DMS53 treated with DMSO at 0.1 percent for 48 hours (cell line): ENCODE results near the gene DLX2.
"Not testable (repeated sequence)": the region's sequence is repeated elsewhere in the genome, so short reads cannot be mapped to it uniquely, and the experiment has no call there.

ENCODE experiments used
- DNase-seq: peaks from one replicate; lab custom pipeline; 2025; ENCODE audit not compliant: unreplicated experiment; lab: John Stamatoyannopoulos, UW

DLX2 gene

DNA sequence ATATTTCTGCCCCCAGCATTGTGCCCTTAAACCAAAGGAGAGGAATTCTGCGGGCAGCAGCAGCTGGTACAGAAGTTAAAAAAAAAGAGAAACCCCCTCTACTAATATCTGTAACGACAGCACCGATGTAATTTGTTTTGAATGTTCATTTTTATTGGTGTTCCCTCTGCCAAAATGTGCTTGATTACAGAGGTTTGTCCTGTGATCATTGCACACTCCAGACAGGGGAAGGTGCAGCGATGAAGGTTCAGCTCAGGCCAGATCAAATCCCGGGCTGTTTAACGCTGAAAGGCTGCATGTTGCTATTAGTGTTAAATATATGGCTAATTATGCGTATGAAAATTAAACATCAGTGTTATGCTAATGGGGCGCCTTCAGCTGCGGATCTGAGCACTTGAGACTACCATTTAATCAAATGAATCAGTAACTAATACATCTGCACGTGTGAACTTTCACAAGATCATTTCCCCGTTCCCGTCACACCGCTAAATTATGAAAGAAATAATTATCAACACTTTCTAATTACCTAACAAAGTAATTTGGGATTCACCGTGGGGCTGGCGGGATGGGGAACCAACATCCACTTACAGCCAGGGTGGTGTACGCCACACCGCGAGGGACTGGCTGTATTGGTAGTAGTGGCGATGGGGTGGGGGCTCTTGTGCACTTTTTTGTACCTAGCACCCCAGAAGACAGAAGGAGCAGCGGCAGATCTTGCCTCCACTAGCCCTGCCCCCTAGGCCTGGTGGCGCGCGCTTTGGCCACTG is 18.9 kb downstream of the DLX2 start:
- DNase-seq = no peak

DNA sequence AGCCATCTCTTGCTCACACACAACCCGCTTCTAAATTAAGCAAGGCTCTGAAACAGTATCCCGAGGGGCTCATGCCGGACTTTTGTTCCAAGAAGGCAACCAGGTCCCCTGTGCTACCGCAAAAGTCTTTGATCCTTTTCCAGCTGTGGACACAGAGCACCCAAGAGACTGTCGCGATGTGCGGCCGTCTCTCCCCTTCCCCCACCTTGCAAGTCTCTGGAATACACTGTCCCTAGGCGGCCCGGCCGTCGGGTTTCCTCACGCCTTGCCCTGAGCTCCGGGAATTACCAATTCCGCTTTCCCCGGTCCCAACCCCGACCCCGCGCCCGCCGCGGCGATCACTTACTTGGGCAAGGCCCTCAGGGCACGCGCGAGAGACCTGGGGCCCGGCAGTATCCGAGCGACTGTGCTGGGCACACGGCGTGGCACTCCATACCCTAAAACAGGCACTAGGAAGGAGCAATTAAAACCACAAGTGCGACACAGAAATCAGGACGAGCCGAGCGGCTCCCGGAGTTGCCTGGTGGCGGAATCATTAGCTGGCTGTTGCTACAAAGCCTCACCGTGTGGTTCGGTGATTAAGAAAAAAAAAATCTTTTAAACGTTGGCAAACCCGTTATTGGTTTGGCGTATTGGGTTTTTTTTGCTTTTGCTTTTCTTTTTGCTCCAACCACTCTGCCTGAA is 19.6 kb downstream of the DLX2 start:
- no peak for DNase-seq

DNA sequence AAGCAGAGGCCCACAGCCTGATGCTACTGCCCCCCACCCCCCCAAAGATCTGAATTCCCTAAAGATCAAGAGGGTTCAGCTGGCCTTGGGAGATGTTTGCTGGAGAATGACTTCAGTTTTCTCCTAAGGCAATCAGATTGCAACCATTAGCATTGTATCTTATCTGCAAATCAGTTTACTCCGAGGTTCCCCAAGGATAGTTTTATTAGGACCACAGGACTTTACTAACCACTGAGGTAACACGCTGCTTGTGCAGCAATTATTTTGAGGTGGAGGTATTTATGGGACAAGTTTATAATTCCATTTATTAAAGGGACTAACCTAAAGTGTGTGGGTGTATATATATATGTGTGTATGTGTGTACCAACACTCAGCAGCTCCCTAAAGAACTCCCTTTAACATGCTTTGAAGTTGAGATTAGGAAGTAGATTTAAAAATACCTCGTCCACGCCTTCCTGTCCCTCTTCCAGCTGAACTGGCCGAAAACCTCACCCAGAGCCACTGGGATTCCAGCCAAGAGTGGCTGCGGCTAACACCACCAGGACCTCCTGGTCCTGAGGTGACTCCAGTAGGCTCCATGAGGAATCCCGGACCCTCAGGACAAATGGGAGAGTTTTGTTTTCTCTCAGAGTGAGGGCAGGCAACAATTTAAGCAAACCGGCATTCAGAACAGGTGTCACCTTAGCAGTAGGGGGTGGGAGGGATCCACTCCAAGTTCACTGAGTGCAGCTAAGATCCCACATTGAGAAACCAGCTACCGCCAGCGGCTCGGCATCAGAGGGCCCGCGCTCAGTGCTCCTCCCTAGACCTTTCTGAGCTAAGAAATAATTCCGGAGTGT is 20.4 kb downstream of the DLX2 start:
- DNase-seq = no peak

DNA sequence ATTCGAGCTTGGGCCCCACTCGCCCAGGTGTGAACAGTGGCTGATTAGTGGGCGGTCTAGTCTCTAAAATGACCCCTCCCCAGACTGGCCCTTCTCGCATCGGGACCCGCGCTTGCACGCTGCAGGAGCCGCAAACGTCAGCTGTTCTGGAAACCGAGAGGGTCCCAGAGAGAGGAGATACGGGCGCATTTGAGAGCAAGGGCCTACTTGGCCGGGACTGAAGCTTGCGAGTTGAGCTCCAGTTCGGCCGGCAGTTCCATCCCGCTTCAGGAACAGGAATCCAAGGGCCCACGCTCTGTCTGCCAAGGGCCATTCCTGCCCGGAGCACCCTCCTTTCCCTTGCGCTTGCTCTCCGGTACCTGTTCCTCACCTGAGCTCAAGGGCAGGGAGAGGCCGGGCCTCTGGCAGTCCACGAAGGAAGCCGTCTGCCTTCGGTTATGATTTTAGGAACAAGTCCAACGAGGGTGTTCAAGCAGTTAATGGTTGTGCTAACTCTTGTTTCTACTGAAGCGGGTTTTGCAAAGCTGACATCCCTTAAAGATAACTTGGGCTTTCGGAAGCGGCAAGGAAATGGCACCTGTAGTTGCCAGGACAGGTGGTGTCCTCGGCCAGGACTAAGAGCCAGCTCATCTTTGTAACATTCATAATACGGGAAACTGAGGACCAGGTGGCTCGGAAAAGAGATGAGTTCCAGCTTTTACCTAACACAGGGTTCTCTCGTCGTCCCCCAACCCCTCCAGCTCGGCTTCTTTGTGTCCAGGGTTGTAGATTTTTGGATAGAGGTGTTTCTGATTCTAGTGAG is 21.3 kb downstream of the DLX2 start:
- no peak for DNase-seq

DNA sequence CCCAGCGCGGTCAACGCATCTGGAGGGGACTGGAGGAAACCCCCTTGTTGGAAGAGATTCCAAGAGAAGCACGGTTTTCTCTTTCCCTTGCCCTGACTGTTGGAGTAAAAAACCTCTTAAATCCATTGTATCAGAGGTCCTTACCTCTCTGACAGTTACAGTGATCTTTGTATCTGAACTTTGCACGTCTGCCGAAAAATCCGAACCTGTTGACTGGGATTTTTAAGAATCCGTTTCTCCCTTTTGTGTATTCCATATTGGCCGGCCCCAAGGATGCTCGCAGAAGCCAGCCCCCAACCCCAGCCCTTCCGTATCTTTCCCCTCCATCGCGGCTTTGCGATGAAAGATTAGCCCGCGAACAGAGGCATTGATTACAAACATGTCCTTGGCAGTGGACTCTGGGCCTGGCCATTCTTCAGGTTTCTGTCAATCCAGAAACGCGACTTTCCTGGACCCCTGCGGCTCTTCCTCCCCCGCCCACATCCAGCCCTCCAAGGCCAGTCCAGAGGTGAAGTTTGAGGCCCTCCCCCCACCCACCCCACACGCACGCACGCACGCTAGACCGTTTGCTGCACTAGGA is 22.0 kb downstream of the DLX2 start:
- no peak for DNase-seq

DNA sequence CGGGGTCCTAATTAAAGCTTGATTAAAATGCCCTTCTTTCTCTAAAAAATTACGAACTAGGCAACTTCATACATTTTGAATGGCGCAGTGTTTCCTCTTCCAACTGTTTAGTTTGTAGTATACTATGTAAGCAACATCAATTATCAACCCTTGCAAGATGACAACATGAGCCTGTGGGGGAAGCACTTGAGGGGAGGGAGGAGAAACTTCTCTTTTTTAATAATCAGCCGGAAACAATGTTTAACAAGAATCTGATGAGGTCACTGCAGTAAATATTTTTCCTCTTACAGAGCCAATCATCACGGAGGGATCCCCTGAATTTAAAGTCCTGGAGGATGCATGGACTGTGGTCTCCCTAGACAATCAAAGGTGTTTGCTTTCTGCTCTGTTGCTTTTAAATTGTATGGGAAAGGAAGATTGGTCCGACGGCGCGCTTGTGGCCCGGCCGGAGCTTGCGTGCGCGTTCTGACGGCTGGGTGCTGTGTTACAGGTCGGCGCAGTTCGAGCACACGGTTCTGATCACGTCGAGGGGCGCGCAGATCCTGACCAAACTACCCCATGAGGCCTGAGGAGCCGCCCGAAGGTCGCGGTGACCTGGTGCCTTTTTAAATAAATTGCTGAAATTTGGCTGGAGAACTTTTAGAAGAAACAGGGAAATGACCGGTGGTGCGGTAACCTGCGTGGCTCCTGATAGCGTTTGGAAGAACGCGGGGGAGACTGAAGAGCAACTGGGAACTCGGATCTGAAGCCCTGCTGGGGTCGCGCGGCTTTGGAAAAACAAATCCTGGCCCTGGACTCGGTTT is 22.7 kb downstream of the DLX2 start:
- no peak for DNase-seq

DNA sequence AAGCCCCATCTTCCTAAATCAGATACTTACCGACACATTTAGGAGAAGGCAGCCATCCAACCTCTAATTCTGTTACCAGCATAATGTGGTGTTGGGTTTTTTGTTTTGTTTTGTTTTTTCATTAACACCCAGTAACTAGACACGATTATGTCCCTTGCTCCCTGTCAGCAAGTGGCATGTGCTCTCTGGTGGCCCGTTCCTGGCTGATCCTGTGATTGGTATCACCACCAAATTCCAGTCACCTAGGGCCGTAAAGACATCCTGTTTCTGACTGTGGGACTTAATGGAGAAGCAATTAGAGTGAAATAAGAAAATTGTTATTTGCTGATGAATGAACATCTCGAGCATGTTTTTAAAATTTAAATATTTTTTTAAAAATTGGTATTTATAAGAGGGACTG is 23.3 kb downstream of the DLX2 start:
- no peak for DNase-seq

DNA sequence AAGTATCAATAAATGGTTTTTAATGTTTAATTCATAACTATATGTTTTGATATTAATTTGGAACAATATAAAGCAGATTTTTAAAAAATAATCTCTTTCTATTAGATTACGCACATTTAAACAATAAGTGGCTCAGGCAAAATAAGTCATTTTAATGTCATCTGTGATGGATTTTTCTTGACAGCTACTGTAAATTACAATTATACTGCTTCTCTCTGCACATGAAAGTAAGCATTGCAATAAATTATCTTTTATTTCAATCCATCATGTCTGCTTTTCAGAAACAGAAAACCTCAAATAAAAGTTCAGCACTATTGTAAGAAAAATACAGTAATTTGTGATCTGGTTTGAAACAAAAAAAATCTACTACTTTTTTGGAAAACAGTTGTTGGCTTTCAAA is 28.4 kb downstream of the DLX2 start:
- DNase-seq = no peak

DNA sequence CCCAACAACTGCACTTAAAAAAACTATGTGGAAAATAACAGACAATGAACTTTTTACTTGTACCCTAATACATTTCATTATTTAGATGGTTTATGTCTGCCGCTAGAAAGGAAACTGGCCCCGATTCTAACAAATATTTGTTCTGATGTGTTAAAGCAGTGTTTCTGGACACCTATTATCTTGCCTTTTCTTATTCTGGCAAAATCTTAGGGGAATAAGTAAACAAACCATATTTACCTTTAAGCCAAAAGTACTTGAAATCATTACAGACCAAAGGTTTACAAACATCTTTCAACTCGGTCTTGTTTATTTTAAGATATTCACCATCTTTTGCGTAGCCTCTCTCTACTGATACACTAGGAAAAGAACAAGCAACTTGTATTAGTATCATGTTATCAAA is 29.2 kb downstream of the DLX2 start:
- DNase-seq = no peak

DNA sequence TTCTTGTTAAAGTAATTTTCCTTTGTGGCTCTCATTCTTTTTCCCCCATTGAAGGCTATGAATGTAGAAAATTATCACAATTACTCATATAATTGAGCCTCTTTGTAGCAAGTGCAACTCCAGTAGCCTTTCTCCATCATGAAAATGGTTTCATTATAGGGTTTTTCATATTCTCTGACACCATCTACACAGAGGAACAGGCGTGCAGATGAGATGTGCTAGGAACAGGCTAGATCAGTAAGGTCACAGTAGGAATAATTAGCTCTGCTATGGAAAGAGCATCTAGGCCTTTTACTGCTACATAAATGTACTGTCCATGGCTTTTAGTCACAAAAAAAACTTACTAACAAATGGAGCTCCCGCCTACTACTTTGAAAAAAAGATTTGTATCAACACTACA is 30.0 kb downstream of the DLX2 start:
- no peak for DNase-seq

DNA sequence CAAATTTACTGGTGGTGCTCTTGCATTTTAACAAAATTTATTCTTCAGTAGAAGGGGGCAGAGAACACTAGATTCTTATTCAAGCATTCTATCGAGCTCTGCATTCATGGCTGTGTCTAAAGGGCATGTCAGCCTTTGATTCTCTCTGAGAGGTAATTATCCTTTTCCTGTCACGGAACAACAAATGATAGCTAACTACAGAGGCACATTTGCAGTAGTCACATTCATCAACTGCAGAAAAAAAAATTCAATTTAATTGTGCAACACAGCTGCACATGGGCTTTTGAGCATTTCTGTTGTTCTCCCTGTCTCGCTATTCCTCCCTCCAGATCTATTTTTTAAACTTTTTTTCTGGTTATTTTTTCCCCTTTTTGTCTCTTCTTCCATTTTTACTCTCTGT is 30.4 kb downstream of the DLX2 start:
- DNase-seq = no peak

DNA sequence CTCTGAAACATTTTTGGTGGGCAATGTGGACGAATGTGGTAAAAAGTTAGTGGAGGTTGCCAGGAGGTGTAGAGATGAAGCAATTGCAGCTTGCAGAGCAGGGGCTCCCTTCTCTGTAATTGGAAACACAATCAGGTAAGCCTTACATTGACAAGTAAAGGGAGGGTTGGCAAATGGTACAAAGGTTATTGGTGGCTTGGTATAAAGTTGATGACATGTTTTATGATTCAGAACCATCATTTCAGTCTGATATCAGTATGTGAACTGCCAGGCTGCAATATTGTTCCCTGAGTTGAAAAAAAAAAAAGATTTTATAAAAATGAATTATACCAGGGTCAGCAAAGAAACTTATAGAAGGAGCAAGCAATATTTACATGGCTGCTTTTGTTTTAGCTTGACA is 31.8 kb downstream of the DLX2 start:
- no peak for DNase-seq

DNA sequence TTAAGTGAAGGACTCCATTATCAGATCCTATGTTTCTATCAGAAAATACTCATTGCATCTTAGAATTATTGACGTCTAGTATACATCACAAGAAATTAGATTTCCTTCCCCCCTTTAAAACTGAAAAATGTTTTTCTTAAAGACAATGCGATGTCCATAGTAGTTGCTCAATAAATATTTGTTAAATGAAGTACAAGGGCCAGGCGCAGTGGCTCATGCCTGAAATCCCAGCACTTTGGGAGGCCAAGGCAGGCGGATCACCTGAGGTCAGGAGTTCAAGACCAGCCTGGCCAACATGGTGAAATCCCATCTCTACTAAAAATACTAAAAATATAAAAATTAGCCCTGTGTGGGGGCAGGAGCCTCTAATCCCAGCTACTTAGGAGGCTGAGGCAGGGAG is 34.8 kb downstream of the DLX2 start:
- not testable (repeated sequence) for DNase-seq

DNA sequence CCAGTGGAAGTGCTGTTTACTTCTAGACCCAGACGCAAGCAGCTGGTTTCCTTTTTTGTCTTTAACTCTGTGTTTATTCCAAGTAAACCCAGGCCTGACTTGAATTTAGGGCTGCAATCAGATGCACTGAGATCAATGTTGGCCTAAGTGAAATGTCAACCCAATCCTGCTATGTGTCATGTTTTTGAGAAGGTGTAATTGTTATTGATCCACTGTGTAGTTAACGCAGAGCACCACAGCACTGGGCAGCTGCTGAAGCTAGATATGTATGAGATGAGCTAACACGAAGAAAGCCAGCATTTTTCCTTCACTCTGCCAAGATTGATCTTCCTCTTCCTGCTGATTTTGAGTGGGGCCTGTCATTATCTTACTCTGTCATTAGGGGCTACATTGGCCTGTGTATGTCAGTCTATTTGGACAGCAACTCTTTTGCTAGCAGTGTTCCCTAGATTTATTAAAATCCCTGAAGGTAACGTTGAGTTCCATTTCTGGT is 36.3 kb downstream of the DLX2 start:
- DNase-seq = no peak

DNA sequence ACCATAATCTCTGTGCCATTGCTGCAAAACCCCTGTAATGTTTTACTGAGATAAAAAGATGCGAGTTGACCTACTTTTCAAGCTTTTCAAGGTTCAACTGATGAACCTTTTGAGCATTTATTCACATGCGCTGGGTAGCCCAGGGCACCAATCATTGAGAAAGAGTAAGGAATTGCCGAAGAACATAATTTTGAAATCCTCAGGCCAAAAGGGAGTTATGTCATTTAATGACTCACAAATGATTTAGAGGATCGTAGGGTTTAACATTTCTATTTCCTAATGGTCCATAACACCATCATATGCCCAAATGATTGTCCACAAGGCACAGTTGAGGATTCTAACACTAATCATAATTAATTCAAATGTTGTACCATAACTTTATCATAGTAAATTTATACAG is 37.6 kb downstream of the DLX2 start:
- DNase-seq = no peak

DNA sequence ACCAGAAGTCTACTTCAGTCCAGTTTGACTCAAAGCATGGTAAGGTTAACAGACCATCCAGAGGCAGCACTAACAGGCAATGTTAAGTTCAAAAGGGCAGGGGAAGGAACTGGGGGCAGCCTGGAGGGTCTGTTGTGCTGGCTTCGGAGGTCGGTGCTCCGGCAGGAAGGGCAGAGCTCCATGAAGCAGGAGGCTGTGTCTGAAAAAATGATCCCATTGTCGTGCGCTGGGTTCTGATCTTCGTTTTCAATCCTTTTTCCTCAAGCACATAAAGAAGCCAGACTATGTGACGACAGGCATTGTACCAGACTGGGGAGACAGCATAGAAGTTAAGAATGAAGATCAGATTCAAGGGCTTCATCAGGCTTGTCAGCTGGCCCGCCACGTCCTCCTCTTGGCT is 39.3 kb downstream of the DLX2 start:
- DNase-seq = no peak

DNA sequence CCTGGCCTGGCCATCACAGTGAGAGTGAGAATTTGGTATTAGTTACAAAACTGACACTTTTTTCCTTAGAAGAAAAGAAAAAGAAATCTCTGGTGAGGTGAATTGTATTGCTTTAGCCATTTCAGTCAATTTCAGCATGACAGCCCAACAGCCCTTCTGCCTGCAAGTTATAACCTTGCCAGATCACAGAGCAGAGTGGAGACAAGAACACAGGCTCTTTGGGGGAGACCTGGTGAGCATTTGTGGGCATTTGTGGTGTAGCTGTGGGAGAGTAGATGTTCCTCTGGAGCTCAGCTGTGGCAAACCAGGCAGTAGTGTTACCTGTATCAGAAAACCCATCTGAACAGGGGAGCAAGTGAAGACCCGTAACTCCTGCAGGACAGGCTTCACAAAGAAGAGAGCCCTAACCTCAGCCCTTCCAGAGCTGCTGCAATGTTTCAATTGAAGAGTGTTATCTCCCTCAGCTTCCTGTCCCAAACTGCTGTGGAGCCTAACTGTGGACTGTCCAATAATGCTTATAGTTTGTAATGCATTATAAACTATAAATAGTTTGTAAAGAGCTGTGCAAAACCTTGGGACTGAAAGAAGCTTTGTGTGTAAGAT is 40.2 kb downstream of the DLX2 start:
- DNase-seq = no peak

DNA sequence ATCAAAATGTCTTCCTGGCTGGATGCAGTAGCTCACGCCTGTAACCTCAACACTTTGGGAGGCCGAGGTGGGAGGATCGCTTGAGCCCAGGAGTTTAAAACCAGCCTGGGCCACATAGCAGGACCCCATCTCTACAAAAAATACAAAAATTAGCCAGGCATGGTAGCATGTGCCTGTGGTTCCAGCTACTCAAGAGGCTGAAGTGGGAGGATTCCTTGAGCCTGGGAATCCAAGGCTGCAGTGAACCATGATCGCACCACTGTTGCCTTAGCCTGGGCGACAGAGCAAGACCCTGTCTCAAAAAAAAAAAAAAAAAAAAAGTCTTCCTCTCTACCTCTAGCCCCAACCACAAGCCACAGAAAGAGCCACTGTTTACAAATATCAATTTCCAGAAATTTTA is 42.6 kb downstream of the DLX2 start:
- DNase-seq = not testable (repeated sequence)

DNA sequence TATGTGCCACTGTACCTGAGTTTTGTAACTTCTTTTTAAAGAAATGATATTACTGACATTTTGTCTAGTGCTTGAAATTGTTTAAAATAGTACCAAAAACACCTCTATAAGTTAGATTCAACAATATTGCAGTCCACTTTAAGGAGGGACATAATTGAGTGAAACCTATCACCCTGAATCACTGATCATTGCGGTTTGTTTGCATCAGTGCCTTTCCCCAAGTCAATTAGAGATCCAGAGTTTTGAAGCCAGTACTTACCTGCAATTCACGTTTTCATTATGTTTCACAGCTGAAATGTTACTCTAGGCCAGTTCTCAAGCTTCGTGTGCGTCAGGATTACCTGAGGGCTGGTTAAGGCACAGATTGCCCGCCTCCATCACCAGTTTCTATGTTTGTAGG is 44.0 kb downstream of the DLX2 start:
- no peak for DNase-seq
